ENCODE data around the gene KLHDC7A. TPM values are rescaled to one million over a fixed set of nuclear protein-coding genes. Genes with fewer than 3 reads are reported as not detected.

KLHDC7A gene
- total RNA-seq, 1 experiment from 2014 or later, result 0.20 TPM

DNA sequence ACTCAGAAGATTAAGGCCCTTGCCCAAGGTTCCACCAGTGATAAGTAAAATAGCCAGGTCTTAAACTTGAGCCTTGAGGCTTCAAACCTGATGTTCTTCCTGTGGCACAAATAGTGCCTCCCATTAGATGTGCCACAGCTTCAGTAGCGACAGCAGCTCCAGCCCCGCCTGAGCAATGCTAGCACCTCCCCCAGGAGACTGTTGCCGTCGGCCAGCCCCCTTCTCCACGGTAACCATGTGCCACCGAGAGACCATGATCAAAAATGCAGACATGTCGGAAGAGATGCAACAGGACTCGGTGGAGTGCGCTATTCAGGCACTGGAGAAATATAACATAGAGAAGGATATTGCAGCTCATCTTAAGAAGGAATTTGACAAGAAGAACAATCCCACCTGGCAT is 32.2 kb downstream of the KLHDC7A start:
- no peaks in the 10 kb centered on the region for H3K9me2 ChIP-seq (ENCODE audit: insufficient read depth)
- BruUV-seq (replicated peaks), result no TSS peak
- ChIA-PET CTCF (no interaction called here), POLR2A (ENCODE audit: unreplicated experiment) (no interaction called here)
- H3K27ac ChIP-seq, result no peak overlapping the region
- H3K4me3 ChIP-seq, result no peak overlapping the region
- no peaks in the 10 kb centered on the region for H3K79me2 ChIP-seq (ENCODE audit: low read depth)
- H3K36me3 ChIP-seq (ENCODE audit: low read depth), result no peaks in the 10 kb centered on the region
- H3K27me3 ChIP-seq (ENCODE audit: insufficient read depth, low read depth), result peaks cover 15% of the 10 kb centered on the region
- DNase-seq, result no peak
- H3F3A ChIP-seq (ENCODE audit: insufficient read depth, low read depth), result no peaks in the 10 kb centered on the region
- H3K9me3 ChIP-seq (ENCODE audit: insufficient read depth, low read depth), result no peaks in the 10 kb centered on the region
- no peaks in the 10 kb centered on the region for H3K4me1 ChIP-seq (replicated peaks; ENCODE audit: insufficient read depth)
- TF ChIP-seq CTCF (conservative IDR thresholded peaks at IDR 0.05) (no peak), EZH2 (IDR thresholded peaks at IDR 0.05; ENCODE audit: low read depth) (no peak)
- no peaks in the 10 kb centered on the region for H4K20me1 ChIP-seq (ENCODE audit: insufficient read depth)
- no peak overlapping the region for H3K4me2 ChIP-seq
- intact Hi-C loops (cut with micrococcal nuclease; ENCODE audit: unreplicated experiment), result no loop called here
- H2AFZ ChIP-seq, result no peak overlapping the region

GRCh38 chr1:18513995-18514394 is 33.3 kb downstream of the KLHDC7A start:
- no TSS peak for BruUV-seq (replicated peaks)
- POLR2A ChIA-PET (ENCODE audit: unreplicated experiment), result no interaction called here

DNA sequence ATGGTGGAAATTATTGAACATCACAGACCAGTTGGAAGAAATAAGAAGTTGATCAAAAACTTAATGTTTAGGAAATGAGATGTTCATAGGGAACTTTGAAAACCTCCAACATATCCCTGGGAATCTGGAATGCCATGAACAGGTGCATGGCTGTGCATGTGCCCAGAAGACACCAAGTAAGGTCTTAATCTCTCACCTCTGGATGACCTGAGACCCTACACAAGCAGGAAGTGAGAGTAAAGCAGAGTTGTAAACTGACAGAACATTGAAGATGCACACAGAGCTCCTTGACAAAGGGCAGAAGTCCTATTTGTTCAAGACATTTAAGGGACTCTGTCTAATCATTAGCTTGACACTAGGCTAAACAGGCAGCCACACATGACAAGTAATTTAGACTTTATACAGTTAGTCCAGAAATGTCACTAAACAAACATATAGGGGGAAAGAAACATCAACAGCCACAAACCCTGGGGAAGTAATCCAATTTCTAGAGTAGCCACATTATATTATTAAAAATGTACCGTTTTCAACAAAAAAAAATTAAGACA is 34.5 kb downstream of the KLHDC7A start:
- H3F3A ChIP-seq (ENCODE audit: insufficient read depth, low read depth), result no peaks in the 10 kb centered on the region
- no peak overlapping the region for H3K27ac ChIP-seq
- no peaks in the 10 kb centered on the region for H3K9me2 ChIP-seq (ENCODE audit: insufficient read depth)
- H3K4me2 ChIP-seq, result no peak overlapping the region
- ChIA-PET CTCF (no interaction called here), POLR2A (ENCODE audit: unreplicated experiment) (no interaction called here)
- BruUV-seq (replicated peaks), result no TSS peak
- DNase-seq, result no peak
- no peaks in the 10 kb centered on the region for H3K9me3 ChIP-seq (ENCODE audit: insufficient read depth, low read depth)
- H3K79me2 ChIP-seq (ENCODE audit: low read depth), result no peaks in the 10 kb centered on the region
- H3K27me3 ChIP-seq (ENCODE audit: insufficient read depth, low read depth), result peaks cover 20% of the 10 kb centered on the region
- no peak overlapping the region for H3K4me3 ChIP-seq
- H2AFZ ChIP-seq, result no peak overlapping the region
- TF ChIP-seq EZH2 (IDR thresholded peaks at IDR 0.05; ENCODE audit: low read depth) (no peak), CTCF (conservative IDR thresholded peaks at IDR 0.05) (no peak)
- no peaks in the 10 kb centered on the region for H3K36me3 ChIP-seq (ENCODE audit: low read depth)
- no peaks in the 10 kb centered on the region for H4K20me1 ChIP-seq (ENCODE audit: insufficient read depth)
- intact Hi-C loops (cut with micrococcal nuclease; ENCODE audit: unreplicated experiment), result no loop called here
- H3K4me1 ChIP-seq (replicated peaks; ENCODE audit: insufficient read depth), result no peaks in the 10 kb centered on the region

More at GRCh38 chr1:18513995-18514394, 33.3 kb downstream of the KLHDC7A start:
- no peaks in the 10 kb centered on the region for H4K20me1 ChIP-seq (ENCODE audit: insufficient read depth)
- no peaks in the 10 kb centered on the region for H3K79me2 ChIP-seq (ENCODE audit: low read depth)
- peaks cover 20% of the 10 kb centered on the region for H3K27me3 ChIP-seq (ENCODE audit: insufficient read depth, low read depth)
- no peaks in the 10 kb centered on the region for H3K9me3 ChIP-seq (ENCODE audit: insufficient read depth, low read depth)
- no peaks in the 10 kb centered on the region for H3F3A ChIP-seq (ENCODE audit: insufficient read depth, low read depth)
- CTCF ChIA-PET, result no interaction called here
- no peak for TF ChIP-seq CTCF (conservative IDR thresholded peaks at IDR 0.05)
- no peak for TF ChIP-seq EZH2 (IDR thresholded peaks at IDR 0.05; ENCODE audit: low read depth)
- no peak for DNase-seq
- H3K36me3 ChIP-seq (ENCODE audit: low read depth), result no peaks in the 10 kb centered on the region
- no peak overlapping the region for H2AFZ ChIP-seq
- H3K4me2 ChIP-seq, result no peak overlapping the region
- no peak overlapping the region for H3K4me3 ChIP-seq
- H3K4me1 ChIP-seq (replicated peaks; ENCODE audit: insufficient read depth), result no peaks in the 10 kb centered on the region
- no peaks in the 10 kb centered on the region for H3K9me2 ChIP-seq (ENCODE audit: insufficient read depth)
- no peak overlapping the region for H3K27ac ChIP-seq
- intact Hi-C loops (cut with micrococcal nuclease; ENCODE audit: unreplicated experiment), result no loop called here

All from PC-9 (cell line).